ENCODE data around the gene BCAP29.
A peak's percentile ranks its signal among the peaks of the same experiment; 100 is the strongest.

Gene BCAP29

DNA sequence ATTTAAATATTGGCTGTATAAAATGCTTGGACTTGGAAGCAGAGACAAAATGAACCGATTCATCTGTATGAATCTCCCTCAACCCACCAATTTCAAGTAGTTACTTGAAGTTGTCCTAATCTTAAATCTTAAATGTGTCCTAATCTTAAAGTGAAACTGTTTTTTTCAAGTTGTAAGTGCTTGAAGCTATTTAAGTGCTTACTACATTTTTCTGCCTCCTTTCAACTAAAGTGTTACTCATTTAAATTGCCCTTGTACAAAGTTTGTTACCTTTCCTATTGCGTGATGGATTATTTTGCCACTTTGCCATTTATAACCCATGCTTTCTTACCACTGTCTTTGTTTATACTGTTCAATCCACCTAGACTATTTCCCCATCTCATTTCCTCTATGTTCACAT lies 2.8 kb downstream of the BCAP29 start:
- DNase-seq, result no peak

DNA sequence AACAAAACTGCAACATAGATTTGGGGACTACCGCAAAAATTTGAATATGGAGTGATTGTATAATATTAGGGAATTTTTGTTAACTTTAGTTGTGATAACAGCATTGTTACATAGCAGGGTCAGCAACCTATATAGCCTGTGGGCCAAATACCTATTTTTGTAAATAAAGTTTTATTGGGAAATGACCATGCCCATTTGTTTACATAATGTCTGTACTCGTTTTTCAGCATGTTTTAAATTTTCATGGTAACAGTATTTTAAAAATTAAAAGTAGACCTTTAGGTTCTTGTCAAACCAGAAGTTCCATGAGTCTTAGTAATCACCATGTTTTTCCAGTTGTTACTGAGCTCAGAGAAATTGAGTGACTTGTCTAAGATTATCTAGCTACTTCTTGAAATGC lies 4.7 kb downstream of the BCAP29 start:
- DNase-seq, result no peak

DNA sequence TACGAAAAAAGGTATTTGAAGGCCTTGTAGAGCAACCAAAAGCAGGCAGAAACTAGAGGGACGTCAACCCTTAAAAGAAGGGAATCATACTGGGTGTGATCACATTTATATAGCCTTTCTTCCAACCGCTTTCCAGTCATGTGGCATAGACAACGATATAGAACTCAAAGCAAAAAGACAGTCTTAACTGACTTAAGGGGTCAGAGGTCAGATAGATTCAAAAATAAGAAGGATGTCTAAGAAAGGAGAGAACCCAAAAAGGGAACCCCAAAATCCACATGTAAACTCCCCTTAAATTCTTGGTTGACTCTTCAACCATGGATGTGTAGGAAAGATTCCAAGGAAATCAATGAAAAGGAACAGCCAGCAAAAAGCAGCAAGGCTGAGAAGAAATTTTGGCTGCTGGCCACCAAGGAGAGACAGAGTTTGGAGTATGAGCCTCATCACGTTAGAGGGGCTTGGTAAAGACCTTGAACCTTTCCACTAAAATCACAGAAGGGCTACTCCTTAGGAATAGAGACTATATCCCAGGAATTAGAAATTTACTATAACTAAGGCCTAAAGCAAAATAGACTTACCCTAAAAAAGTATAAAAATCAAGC lies 8.6 kb downstream of the BCAP29 start:
- no peak for DNase-seq

DNA sequence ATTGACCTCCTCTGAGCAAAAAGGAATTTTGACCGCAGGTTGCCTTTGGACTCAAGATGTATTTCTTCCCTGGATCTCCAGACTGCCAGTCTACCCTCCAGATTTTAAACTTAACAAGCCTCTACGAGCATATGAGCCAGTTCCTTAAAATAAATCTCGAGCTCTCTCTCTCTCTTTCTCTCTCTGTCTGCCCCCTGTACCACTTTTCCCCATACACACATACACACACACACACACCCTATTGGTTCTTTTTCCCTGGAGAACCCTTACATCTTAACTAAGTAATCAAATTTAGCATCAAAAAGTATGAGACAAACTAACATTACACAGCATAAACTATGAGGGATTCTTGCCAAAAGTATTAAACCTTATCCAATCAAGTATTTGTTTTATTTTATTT lies 11.4 kb downstream of the BCAP29 start:
- no peak for DNase-seq

DNA sequence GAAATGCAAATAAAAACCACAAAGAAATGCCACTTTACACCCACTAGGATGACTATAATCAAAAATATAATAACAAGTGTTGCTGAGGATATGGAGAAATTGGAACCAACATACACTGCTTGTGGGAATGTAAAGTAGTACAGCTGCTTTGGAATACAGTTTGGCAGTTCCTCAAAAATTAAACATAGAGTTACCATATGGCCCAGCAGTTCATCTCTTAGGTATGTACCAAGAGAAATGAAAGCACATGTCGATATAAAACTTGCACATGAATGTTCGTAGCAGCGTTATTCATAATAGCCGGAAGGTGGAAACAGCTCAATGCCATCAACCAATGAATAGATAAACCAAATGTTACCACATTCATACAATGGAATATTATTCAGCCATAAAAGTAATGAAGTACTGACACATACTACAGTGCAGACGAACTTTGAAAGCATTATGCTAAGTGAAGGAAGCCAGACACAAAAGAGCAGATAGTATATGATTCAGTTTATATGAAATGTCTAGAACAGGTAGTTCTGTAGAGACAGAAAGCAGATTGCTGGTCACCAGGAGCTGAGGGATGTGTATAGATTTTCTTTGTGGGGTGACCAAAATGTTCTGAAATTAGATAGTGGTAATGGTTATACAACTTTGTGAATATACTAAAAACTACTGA lies 12.4 kb downstream of the BCAP29 start:
- no peak for DNase-seq

DNA sequence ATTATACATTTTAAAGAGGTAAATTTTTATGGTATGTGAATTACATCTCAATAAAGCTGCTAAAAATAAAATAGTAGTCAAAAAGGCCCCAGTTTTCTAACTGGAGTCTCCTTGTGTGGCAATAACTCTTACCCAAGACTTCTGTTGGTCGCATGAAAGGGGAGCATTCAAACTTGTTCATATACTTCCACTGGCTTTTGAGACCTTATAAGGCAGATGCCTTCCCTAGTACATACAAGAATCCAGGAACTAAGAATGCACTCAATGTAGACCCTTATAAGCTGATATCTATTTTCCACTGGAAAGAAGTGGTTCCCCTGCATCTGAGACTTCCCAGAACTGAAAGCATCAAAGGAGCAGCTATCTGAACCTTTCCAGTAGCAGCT lies 13.0 kb downstream of the BCAP29 start:
- DNase-seq, result no peak

DNA sequence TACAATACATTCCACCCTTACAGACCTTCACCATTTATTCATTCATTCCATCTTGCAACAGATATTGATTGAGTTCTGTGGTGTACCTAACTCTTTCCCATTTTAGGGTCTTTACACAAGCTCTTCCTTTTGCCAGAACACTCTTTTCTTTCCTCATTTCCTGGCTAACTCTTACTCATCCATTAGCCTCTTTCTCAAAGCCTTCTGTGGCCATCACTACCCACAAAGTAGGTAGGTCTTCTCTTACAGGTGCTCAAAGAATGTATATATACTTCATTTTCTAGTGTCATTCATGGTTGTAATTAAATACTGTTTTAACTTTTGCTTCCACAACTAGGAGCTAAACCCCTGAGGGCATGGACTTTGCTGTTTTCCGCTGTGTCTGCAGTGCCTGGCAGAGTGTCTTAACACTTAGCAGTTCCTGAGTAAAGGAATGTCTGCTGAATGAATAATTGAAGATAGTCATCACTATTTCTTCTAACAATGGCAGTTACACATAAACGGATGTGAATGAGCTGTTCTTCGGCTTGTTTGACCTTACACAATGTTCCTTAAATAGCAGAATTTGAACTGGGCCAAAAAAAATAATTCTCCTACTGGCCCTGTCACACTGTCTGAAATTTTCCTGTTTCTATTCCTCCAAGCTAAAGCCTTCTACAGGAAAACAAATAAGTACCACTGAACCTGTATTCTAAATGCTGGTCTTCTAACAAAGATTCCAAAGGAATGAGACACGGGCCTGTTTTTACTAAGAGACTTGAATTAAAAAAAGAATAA lies 15.1 kb downstream of the BCAP29 start:
- DNase-seq, result no peak

DNA sequence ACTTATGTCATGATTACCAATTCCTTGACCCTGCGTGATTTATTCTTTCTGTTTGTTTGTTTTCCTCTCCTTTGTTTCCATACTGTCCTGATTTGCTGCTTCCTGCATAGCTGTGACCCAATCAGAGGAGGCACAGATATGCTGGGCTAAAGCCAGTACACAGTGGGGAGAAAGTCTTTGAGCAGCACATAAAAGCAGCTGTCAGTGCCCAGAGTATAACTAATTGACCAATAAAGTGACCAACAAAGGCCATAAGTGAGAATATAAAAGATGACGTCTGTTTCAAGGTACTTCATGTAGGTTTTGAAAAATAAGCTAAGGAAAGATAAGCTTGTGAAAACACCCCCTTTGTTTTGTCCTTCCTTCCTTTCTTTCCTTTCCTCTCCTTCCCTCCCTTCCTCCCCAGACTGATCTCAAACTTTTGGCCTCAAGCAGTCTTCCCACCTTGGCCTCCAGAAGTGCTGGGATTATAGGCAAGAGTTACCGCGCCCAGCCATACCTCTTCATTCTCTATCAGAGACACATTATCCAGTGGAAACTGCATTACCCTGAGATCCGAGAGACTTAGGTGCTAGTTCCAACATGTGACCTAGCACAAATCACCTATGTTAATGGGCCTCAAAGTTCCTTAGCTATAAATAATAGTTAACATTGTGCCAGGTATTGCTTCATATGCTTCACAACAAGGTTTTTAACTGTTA lies 17.0 kb downstream of the BCAP29 start:
- no peak for DNase-seq

DNA sequence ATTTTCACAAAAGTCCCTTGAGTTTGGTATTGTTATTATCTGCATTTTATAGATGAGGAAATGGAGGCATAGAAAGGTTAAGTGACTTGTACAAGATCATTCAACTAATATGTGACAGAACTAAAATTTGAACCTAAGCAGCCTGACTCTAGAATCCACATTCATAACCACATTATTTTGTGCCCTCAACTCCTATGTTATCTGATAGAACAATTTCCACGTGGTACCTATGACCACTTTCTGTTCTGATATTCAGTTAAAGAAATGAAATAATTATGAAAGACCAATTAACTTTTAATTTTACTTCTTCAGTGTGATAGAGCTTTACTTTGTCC lies 17.5 kb downstream of the BCAP29 start:
- DNase-seq, result no peak

DNA sequence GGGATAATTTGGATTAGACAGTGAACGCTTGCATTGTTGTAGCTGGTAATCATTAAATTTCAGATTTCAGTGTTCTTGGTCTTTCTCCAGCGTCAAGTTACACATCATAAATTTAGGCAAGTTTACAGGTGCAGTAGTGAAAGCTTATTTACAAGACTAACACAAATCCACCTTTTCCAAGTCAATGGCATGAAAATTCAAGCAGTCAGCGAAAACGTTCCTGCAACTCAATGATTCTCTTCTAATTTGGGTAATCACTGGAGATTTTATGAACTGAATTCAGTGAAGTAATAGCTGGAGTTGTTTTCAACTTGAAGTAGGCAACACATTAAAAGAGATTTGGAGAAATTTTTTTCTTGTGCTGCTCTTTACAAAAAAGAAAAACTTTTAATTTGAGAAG lies 17.9 kb downstream of the BCAP29 start:
- no peak for DNase-seq

DNA sequence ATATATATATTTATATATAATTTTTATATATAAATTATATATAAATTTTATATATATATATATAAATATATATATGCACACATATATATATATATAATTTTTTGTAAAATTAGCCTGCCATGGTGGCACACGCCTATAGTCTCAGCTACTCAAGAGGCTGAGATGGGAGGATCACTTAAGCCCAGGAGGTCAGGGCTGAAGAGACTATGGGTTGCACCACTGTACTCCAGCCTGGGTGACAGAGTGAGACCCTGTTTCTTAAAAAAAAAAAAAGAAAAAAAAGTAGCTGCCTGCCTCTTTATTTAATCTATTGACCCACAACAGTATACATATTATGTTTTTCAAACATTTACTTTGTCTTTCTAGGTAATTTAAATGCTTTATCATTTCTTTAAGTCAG lies 19.2 kb downstream of the BCAP29 start:
- DNase-seq, result no peak

DNA sequence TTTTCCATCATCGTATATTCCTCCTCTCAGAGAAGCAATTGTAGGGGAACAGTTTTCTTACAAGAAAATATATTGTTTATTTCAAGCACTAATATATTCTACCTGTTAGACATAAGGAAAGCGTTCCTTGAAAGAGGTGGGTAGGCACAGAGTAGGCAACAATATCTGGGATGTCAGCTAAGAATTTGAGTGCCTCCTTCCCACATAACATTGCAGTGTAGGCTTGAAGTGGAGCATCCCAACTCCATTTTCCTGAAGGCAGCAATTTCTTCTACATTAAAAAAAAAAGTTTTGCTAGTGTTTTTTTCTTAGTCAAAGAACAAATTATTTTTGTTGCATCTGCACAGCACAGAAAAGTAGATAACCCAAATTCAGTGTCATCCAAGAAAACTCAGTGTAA lies 20.8 kb downstream of the BCAP29 start:
- DNase-seq, result no peak

DNA sequence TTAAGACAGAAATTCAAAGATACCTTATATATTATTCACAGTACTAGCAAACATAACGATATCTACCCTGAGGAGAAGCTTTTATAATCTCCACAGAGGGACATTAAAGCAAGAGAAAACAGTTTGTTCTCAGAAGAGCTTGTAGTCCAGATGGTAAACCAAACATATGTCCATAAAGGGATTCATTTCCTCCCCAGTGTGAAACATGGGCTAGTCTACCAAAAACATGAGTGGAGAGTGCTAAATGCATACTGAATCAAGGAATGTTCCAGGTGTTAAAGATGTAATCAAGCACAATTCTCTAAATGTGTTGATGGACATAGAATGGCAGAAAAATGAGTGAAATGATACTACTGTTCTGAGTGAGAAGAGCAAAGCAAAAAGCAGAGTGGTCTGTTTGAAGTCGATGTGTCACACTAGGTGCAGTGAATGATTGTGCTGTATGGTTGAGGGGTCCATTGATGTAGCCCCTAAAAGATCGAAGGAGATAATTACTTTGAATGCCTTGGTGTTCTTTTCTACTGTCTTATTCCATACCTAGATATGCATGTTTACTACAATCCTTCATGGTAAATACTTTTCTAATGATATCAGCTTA lies 25.3 kb downstream of the BCAP29 start:
- no peak for DNase-seq

DNA sequence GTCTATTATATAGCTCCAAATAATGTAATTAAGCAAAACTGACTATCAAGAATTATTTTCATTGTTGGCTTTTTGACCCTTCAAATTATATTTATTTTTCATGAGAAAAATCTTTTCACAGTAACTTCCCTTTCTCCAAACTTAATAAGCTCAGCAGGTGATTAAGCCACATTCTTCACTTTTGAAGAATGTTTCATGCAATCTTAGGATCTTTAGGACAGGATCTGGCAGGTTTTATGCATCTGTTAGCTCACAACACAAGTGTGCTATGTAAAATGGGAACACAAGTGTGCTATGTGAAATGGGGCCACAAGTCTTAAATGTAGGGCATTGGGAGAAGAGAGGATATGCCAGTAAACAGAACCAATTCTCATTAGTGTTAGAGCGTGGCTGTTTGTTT lies 26.3 kb downstream of the BCAP29 start:
- DNase-seq, result no peak

DNA sequence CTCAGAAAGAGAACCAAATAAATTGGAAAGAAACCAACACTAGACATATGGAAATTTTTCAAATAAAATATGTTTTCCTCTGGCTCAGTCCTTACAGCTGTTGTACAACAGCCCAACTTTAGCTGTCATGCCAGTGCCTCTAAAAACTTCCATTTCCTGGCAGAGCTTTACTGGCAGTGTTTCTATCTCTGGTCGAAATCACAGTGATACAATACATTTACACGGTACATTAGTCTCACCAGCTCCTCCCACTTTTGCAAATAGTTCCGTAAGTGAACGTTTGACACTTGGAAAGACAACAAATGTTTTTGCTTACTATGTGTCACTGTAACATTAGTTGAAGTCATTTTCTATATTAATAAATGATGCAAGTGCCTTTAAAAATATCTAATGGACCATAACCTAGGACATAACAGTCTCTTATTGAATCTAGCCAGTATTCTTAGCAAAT lies 29.8 kb downstream of the BCAP29 start:
- peak; percentile 66 for DNase-seq

DNA sequence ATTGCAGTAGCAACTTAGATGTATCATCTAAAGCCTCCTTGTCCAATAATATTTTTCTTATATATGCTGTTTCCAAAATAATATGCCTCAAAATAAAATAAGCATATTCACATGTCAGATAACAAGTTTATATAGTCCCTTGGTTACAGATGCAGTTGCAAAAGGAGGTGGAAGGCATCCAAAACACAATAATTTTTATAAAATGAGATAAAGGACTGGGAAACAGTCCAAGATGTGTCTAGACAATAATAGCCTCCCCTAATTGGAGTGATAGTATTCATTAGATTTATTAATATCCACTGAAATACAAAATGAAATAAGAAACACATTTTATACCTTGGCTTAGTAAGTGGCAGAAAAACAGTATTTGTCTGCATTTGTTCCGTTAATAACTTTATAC lies 30.3 kb downstream of the BCAP29 start:
- DNase-seq, result peak; percentile 72

DNA sequence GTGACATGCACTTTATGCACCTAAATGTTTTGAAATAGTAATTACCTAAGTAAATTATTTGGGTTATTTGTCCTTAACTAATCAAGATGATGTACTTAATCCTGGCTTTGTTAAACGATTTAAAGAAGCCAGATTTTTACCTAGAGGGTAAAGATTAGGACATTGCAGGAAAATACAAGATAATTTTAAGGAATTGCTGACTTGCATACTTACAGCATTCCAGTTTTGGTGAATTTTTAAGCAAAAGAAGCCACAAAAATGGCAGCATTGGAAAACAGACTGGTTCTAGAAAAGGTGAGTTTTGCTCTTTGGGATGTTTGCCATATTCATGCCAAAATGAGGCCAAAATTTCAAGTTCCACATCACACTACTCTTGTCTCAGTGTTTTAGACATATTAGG lies 33.4 kb downstream of the BCAP29 start:
- DNase-seq, result no peak

DNA sequence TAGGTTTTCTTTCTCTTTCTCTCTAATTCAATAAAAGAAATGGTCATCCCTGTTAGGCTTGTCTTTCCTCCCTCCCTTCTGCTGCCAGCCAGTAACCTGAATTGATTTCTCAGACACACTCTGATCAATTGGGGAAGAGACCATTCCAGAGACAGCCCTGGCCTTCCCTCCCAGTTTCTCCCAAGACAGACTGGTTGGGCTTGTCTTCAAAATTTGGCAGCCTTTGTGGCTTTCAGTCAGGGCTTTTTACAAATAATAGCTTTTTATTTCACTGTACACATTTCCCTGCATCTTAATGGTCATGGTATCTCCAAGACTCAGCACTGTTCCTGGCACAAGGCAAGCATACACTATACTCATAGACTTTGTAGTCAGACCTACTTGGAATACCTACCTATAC lies 33.9 kb downstream of the BCAP29 start:
- no peak for DNase-seq

DNA sequence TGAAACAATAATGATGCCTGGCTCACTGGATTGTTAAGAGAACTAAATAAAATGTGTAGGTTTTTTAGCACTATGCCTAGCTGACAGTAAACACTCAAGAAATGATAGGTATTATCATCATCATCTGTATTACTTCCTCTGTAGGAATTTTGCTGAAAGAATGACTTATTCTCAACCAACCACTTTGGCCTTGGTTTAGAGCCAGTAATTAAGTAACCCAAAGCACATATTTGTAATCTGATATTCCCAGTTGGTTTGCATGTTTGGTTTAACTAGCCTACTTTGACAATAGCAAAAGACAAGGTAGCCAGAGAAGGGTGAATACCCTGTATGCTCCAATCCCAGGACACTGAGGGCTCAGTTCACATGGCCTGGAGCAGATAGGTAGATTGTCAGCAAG lies 34.4 kb downstream of the BCAP29 start:
- peak; percentile 29 for DNase-seq

DNA sequence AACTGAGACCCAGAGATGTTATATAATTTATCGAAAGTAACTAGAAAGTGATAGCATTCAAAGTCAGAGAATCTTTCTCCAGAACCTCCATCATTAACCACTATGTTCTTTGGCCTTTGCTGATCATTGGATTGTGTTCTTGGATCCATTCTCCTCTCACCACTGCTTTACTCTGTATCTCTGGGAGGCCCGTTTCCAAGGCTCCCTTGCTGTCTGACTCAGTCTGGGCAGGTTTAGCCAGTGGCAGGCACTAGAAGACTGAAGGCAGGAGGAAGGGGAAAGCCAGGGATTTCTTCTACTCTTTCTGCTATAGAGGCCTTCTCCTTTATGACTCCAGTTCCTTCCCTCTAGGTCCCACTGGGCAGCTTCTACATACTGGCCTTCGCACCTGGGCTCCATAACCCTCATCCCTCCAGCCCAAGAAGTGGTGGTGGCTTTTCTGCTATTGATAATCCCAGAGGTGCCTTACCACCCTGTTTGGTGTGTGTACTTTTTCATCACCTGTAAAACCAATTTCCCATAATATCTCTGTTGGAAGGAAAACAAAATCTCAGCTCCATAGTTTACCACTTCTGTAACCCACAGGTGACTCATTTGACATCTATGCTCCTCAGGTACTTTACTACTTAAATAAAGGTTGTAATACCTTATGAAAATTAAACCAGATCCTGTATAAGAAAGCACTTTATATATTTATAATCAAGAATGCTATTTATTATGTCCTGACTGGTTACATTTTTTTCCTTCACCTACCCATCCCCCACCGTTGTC lies 36.0 kb downstream of the BCAP29 start:
- DNase-seq, result no peak

DNA sequence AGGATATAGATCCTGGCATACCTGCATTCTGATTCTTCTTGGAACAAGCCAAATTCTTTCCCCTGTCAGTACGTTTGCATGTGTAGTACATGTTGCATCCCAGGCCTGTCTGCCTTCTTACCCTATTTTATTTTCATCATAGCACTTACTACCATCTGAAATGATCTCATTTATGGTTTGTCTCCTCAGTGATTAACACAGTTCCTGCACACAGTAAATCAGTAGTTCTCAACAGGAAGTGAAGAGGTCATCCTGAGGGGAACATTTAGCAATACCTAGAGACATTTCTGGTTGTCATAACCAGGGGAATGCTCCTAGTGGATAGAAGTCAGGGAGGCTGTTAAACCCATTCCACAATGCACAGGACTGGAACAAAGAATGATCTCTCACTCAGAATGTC lies 42.4 kb downstream of the BCAP29 start:
- DNase-seq, result no peak

DNA sequence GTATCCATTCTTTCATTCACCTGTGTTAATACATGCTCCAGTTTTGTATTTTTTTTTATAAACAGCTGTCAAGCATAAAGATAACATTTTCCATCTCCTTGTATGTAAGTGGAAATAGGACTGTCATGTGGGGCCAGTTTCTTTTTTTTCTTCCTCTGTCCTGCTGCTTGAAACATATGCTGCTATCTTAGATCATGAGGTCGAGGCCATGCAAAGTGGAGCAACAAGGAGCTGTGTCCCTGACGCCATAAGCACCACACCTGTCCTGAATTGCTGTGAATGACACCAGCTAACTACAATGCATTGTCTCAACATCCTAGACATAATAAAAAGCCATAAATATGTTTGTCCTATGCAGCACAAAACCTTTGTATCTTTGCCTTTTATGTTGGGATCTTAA lies 42.8 kb downstream of the BCAP29 start:
- no peak for DNase-seq

DNA sequence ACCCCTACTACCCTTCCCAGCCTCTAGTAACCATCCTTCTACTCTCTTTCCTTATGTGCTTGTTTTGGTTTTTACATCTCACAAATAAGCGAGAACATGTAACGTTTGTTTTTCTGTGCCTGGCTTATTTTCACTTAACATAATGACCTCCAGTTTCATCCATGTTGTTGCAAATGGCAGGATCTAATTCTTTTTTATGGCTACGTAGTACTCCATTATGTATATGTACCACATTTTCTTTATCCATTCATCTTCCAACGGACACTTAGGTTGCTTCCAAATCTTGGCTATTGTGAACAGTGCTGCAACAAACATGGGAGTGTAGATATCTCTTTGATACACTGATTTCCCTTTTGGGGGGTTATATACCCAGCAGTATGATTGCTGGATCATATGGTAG lies 47.0 kb downstream of the BCAP29 start:
- no peak for DNase-seq

All from NCI-H1105 treated with DMSO at 0.1 percent for 48 hours (cell line).